GM23248 (cell line): ENCODE data around the gene WDR82.

Source experiments
- EZH2 ChIP-seq: fragments of 200-600 bp; sonication (generic); IDR thresholded peaks from 2 replicates; pipeline ENCODE4 v1.6.1; 2018; ENCODE audit warnings: antibody characterized with exemption, mild to moderate bottlenecking; ENCODE audit not compliant: insufficient read depth, poor library complexity, severe bottlenecking
- EZH2phosphoT487 ChIP-seq: fragments of 200-600 bp; sonication (generic); IDR thresholded peaks from 2 replicates; pipeline ENCODE4 v1.6.1; 2018; ENCODE audit warnings: antibody characterized with exemption, moderate library complexity, mild to moderate bottlenecking, low read depth; ENCODE audit not compliant: insufficient read depth

GRCh38 chr3:52230889-52231499, 47.5 kb downstream of the WDR82 start:
- no peak for TF ChIP-seq EZH2phosphoT487
- TF ChIP-seq EZH2: no peak
